OCI-LY7 (cell line): Measurements from ENCODE around the gene NCBP1. TPM values are rescaled to one million over a fixed set of nuclear protein-coding genes. Genes with fewer than 3 reads are reported as not detected.
A peak's percentile ranks its signal among the peaks of the same experiment; 100 is the strongest.

ENCODE experiments used
- BruUV-seq: library from RNA; stranded (reverse); fragments of 400-500 nt; replicated peaks from 2 replicates; lab custom pipeline; 2021; lab: Mats Ljungman, UMichigan
- CTCF ChIA-PET: fragments of 300-600 bp; sonication (Branson Sonifier 250); formaldehyde crosslinking; loops from one replicate; lab custom pipeline; 2022; ENCODE audit warnings: antibody characterized with exemption; ENCODE audit not compliant: unreplicated experiment; lab: Charles Lee
- POLR2A ChIA-PET: fragments of 300-600 bp; sonication (Branson Sonifier 250); formaldehyde crosslinking; loops from one replicate; lab custom pipeline; 2022; ENCODE audit warnings: antibody characterized with exemption; lab: Charles Lee
- DNase-seq: peaks from one replicate; pipeline ENCODE4 v3.0.0-alpha.2; 2015; ENCODE audit warnings: low spot score
- H2AFZ ChIP-seq: fragments of 200-600 bp; sonication (generic), shearing (Covaris generic); 2 replicates; pipeline ENCODE4 v1.6.1; 2014; ENCODE audit warnings: mild to moderate bottlenecking, antibody characterized with exemption, low read length, moderate library complexity
- H3K27ac ChIP-seq: fragments of 200-600 bp; sonication (generic); 2 replicates; pipeline ENCODE4 v1.5.1; 2014; ENCODE audit warnings: mixed run types, low read depth, mild to moderate bottlenecking, moderate library complexity, low read length, inconsistent platforms; ENCODE audit not compliant: poor library complexity, severe bottlenecking
- H3K36me3 ChIP-seq: fragments of 200-600 bp; sonication (generic); 2 replicates; pipeline ENCODE4 v1.6.1; 2014; ENCODE audit warnings: mild to moderate bottlenecking, antibody characterized with exemption, low read length, moderate library complexity, mixed read lengths; ENCODE audit not compliant: insufficient read depth
- H3K4me1 ChIP-seq: fragments of 200-600 bp; sonication (generic); 2 replicates; pipeline ENCODE4 v1.5.1; 2014; ENCODE audit warnings: mild to moderate bottlenecking, low read length; ENCODE audit not compliant: insufficient read depth, poor library complexity, severe bottlenecking
- H3K4me2 ChIP-seq: fragments of 200-600 bp; sonication (generic); 2 replicates; pipeline ENCODE4 v1.6.1; 2014; ENCODE audit warnings: mild to moderate bottlenecking, low read length
- H3K4me3 ChIP-seq: fragments of 200-600 bp; sonication (generic); 2 replicates; pipeline ENCODE4 v1.5.1; 2014; ENCODE audit warnings: mild to moderate bottlenecking, low read depth, low read length; ENCODE audit not compliant: poor library complexity, severe bottlenecking
- H3K79me2 ChIP-seq: fragments of 200-600 bp; sonication (generic); 2 replicates; pipeline ENCODE4 v1.6.1; 2016; ENCODE audit warnings: low read depth, mild to moderate bottlenecking, low read length, moderate library complexity, mixed read lengths; ENCODE audit not compliant: insufficient read depth
- H3K9me2 ChIP-seq: fragments of 200-600 bp; sonication (generic); 2 replicates; pipeline ENCODE4 v1.6.1; 2016; ENCODE audit warnings: mild to moderate bottlenecking, low read length, mixed read lengths; ENCODE audit not compliant: insufficient read depth
- H3K9me3 ChIP-seq: fragments of 200-600 bp; sonication (generic); 2 replicates; pipeline ENCODE4 v1.6.1; 2014; ENCODE audit warnings: mild to moderate bottlenecking, mixed run types, low read length, mixed read lengths
- H4K20me1 ChIP-seq: fragments of 200-600 bp; sonication (generic); 2 replicates; pipeline ENCODE4 v1.6.1; 2014; ENCODE audit warnings: mild to moderate bottlenecking, antibody characterized with exemption, low read length, moderate library complexity, mixed read lengths; ENCODE audit not compliant: insufficient read depth
- CTCF ChIP-seq: fragments of 200-600 bp; sonication (generic); conservative IDR thresholded peaks from 2 replicates; pipeline ENCODE4 v1.5.1; 2014; ENCODE audit warnings: mild to moderate bottlenecking, antibody characterized with exemption, low read length, moderate library complexity, mixed read lengths
- EZH2phosphoT487 ChIP-seq: fragments of 200-600 bp; sonication (generic); IDR thresholded peaks from 2 replicates; pipeline ENCODE4 v1.6.1; 2018; ENCODE audit warnings: low read depth, borderline replicate concordance, mild to moderate bottlenecking, mixed run types, antibody characterized with exemption, low read length, moderate library complexity, mixed read lengths
- intact Hi-C: fragments of 100-400 bp; cut with micrococcal nuclease; formaldehyde crosslinking; loops from one replicate; pipeline ENCODE4 v1.10.0; 2022; ENCODE audit not compliant: unreplicated experiment
- total RNA-seq, 2 experiments: library from RNA; depleted of rRNA in 1 of 2; stranded (reverse); fragments of >200 nt in 1 of 2; shearing (Covaris generic) in 1 of 2; gene quantifications; 2 replicates each; pipeline ENCODE4 v1.2.3, GENCODE V29; 2014 to 2022

The NCBP1 gene
- total RNA-seq, 2 experiments from 2014 or later = 37.8 to 54.7 TPM

GRCh38 chr9:97600531-97601227, 32.9 kb upstream of the NCBP1 start:
- peaks cover 4% of the 10 kb centered on the region for H3K4me1 ChIP-seq
- no peaks in the 10 kb centered on the region for H3K9me2 ChIP-seq
- BruUV-seq = TSS peak; percentile 46
- ChIA-PET CTCF (no interaction called here), POLR2A (no interaction called here)
- TF ChIP-seq CTCF (no peak), EZH2phosphoT487 (no peak)
- peaks cover 62% of the 10 kb centered on the region for H3K36me3 ChIP-seq
- H2AFZ ChIP-seq = no peak overlapping the region
- H3K4me3 ChIP-seq = no peak overlapping the region
- no peak overlapping the region for H3K27ac ChIP-seq
- DNase-seq = no peak
- no peaks in the 10 kb centered on the region for H4K20me1 ChIP-seq
- no peaks in the 10 kb centered on the region for H3K79me2 ChIP-seq
- no peak overlapping the region for H3K4me2 ChIP-seq
- H3K9me3 ChIP-seq = no peaks in the 10 kb centered on the region
- intact Hi-C loops = no loop called here

GRCh38 chr9:97601228-97601898, 32.3 kb upstream of the NCBP1 start:
- no peak overlapping the region for H3K4me2 ChIP-seq
- BruUV-seq = no TSS peak
- H2AFZ ChIP-seq = no peak overlapping the region
- H3K4me3 ChIP-seq = no peak overlapping the region
- TF ChIP-seq EZH2phosphoT487 = no peak
- TF ChIP-seq CTCF = no peak
- H3K9me2 ChIP-seq = no peaks in the 10 kb centered on the region
- intact Hi-C loops = no loop called here
- H3K36me3 ChIP-seq = peaks cover 69% of the 10 kb centered on the region
- no peaks in the 10 kb centered on the region for H3K79me2 ChIP-seq
- peaks cover 4% of the 10 kb centered on the region for H3K4me1 ChIP-seq
- ChIA-PET POLR2A (no interaction called here), CTCF (no interaction called here)
- H3K9me3 ChIP-seq = no peaks in the 10 kb centered on the region
- no peak overlapping the region for H3K27ac ChIP-seq
- DNase-seq = no peak
- H4K20me1 ChIP-seq = no peaks in the 10 kb centered on the region

GRCh38 chr9:97602430-97602829, 31.2 kb upstream of the NCBP1 start:
- Histone ChIP-seq H3K4me3 (no peak overlapping the region), H3K4me1 (peaks cover 4% of the 10 kb centered on the region), H4K20me1 (no peaks in the 10 kb centered on the region), H3K4me2 (no peak overlapping the region), H3K79me2 (no peaks in the 10 kb centered on the region), H3K9me3 (no peaks in the 10 kb centered on the region), H2AFZ (no peak overlapping the region), H3K27ac (no peak overlapping the region), H3K9me2 (no peaks in the 10 kb centered on the region), H3K36me3 (peaks cover 73% of the 10 kb centered on the region)
- intact Hi-C loops = no loop called here
- BruUV-seq = no TSS peak
- TF ChIP-seq CTCF (no peak), EZH2phosphoT487 (no peak)
- ChIA-PET POLR2A (no interaction called here), CTCF (no interaction called here)
- DNase-seq = no peak
